Esophagus muscularis mucosa (tissue), 4 donors: ENCODE results near the gene NLRP3. TPM values are rescaled to one million over a fixed set of nuclear protein-coding genes. Genes with fewer than 3 reads are reported as not detected.
"Not testable (repeated sequence)": the region's sequence is repeated elsewhere in the genome, so short reads cannot be mapped to it uniquely, and the experiment has no call there.

Experiments used
- DNase-seq: peaks from one replicate; pipeline ENCODE4 v3.0.0-alpha.2; 2017; ENCODE audit errors: extremely low spot score
- H3K27ac ChIP-seq, 4 donors: fragments of 200-600 bp; sonication (generic); replicated peaks in 1 of 4; 1 replicate in 3 of 4; 2 replicates in 1 of 4; pipeline ENCODE4 v1.5.1; 2016 to 2019; ENCODE audit warnings: mild to moderate bottlenecking in 1 of 4
- H3K27me3 ChIP-seq, 4 donors: fragments of 200-600 bp; sonication (generic); one replicate each; pipeline versions ENCODE4 v1.5.1 to v1.6.0; 2016 to 2019
- H3K36me3 ChIP-seq, 4 donors: fragments of 200-600 bp; sonication (generic); one replicate each; pipeline ENCODE4 v1.5.1; 2016 to 2019
- H3K4me1 ChIP-seq, 4 donors: fragments of 200-600 bp; sonication (generic); one replicate each; pipeline ENCODE4 v1.5.1; 2016 to 2019
- H3K4me3 ChIP-seq, 4 donors: fragments of 200-600 bp; sonication (generic); 1 replicate in 2 of 4; 2 replicates in 2 of 4; pipeline ENCODE4 v1.5.1; 2016 to 2019; ENCODE audit warnings: mild to moderate bottlenecking in 4 of 4, moderate library complexity in 1 of 4
- H3K9me3 ChIP-seq, 4 donors: fragments of 200-600 bp; sonication (generic); 1 replicate in 3 of 4; 2 replicates in 1 of 4; pipeline ENCODE4 v1.5.1; 2016 to 2019
- EP300 ChIP-seq: sonication (generic); formaldehyde crosslinking; IDR thresholded peaks from one replicate; pipeline ENCODE4 v1.6.1; 2017; ENCODE audit warnings: antibody characterized with exemption
- POLR2A ChIP-seq: fragments of 450-650 bp; IDR thresholded peaks from one replicate; pipeline ENCODE4 v1.6.1; 2017; ENCODE audit warnings: antibody characterized with exemption, moderate library complexity, mild to moderate bottlenecking, low read depth
- POLR2AphosphoS5 ChIP-seq, 2 donors: sonication (generic); formaldehyde crosslinking; IDR thresholded peaks; one replicate each; pipeline ENCODE4 v1.6.1; 2017; ENCODE audit warnings: antibody characterized with exemption in 2 of 2
- WGBS: methylation state at CpG from one replicate; pipeline ENCODE4 v1.1.5; 2018; 5-methylcytosine and 5-hydroxymethylcytosine counted together
- intact Hi-C: fragments of 100-400 bp; cut with DNase I; formaldehyde crosslinking; loops from one replicate; pipeline ENCODE4 v1.15.1; 2023
- total RNA-seq, 4 donors: library from RNA; depleted of rRNA; stranded (reverse); fragments of >200 nt; gene quantifications; one replicate each; pipeline versions ENCODE4 v1.1.0 to v1.2.1, GENCODE V29; 2016
- TF ChIP-seq, protein P1 (sequence below), 3 experiments: fragments of 200-600 bp in 2 of 3; fragments of 450-650 bp in 1 of 3; sonication (generic) in 2 of 3; IDR thresholded peaks; one replicate each; pipeline ENCODE4 v1.5.1; 2017 to 2019; ENCODE audit warnings: antibody characterized with exemption in 3 of 3, mild to moderate bottlenecking in 2 of 3, moderate library complexity in 1 of 3

NLRP3 gene
- total RNA-seq: 1 to 10 TPM; 1.3 to 4.5 (median 1.6) TPM

DNA sequence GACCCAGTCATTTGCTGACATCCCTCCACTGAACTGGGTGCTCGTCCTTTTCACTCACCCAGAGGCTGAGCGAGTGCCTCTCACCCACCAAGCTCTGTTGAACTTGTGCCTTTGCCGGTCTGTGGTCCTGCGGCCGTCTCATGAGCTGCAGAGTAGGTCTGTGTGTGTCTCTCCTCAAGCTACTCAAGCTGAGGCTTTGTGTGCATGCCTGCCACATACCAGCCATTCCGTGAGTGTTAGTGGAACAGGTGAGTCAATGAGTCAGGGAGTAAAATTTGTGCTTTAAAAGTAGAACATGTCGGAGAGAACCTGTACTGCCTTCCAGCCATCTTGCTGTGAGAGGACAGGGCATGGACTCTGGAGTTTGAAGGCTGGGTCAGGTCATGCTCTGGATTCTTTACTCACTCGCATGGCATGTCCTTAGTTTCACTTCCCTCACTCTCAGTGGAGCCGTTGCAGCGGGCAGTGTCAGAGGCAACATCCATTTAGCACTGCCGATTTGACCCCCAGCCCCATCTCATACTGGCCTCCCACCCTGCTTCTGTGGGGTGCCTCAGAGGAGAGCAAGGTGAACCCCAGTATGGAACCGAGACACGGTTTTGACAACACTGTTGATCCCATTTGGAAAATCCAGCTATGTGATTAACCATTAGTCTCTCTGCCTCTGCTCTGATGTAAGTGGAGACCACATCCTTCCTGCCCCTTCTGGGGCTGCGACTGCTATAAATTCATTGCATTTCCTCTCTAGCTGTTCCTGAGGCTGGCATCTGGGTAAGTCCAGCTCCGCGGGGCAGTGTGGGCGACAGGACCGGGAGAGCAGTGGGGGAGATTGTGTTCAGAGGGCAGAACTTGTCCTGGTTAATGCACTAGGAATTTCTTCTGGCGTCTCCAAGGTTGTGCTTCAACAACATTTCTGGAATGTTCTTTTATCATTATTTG, at the start of gene NLRP3:
Gene NLRP3 (plus strand): TSS at position 751 of the 939 bp plus-strand sequence. CDS start 2,628 bp downstream, outside the sequence.
- Histone ChIP-seq H3K36me3 (no peaks in the 10 kb centered on the region), H3K9me3 (no peaks in the 10 kb centered on the region), H3K27ac (peak within 1 kb of the TSS in 2 of 4 donors; percentile 30 to 38), H3K4me3 (peak within 1 kb of the TSS; percentile 15 to 39 (median 22)), H3K4me1 (no peaks in the 10 kb centered on the region), H3K27me3 (peaks cover 0 to 9% (median 0%) of the 10 kb centered on the region in 4 donors)
- 61% methylated on average over 19 of the region's 19 CpGs for WGBS
- intact Hi-C loops: no loop called here
- no peak for DNase-seq
- TF ChIP-seq, protein P1, sequence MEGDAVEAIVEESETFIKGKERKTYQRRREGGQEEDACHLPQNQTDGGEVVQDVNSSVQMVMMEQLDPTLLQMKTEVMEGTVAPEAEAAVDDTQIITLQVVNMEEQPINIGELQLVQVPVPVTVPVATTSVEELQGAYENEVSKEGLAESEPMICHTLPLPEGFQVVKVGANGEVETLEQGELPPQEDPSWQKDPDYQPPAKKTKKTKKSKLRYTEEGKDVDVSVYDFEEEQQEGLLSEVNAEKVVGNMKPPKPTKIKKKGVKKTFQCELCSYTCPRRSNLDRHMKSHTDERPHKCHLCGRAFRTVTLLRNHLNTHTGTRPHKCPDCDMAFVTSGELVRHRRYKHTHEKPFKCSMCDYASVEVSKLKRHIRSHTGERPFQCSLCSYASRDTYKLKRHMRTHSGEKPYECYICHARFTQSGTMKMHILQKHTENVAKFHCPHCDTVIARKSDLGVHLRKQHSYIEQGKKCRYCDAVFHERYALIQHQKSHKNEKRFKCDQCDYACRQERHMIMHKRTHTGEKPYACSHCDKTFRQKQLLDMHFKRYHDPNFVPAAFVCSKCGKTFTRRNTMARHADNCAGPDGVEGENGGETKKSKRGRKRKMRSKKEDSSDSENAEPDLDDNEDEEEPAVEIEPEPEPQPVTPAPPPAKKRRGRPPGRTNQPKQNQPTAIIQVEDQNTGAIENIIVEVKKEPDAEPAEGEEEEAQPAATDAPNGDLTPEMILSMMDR (IDR thresholded peaks at IDR 0.05): no peak
- TF ChIP-seq EP300 (no peak), POLR2AphosphoS5 (IDR thresholded peaks at IDR 0.05) (peak in 1 of 2 donors; percentile 64), POLR2A (peak; percentile 28)

- H3K36me3 ChIP-seq, H3K4me3 ChIP-seq, DNase-seq, H3K9me3 ChIP-seq, intact Hi-C loops, H3K27ac ChIP-seq, H3K4me1 ChIP-seq: not testable (repeated sequence)
- WGBS: no CpG with 5 or more reads among the region's 1 CpG
- H3K27me3 ChIP-seq: peaks cover 0 to 78% (median 5%) of the 10 kb centered on the region in 4 donors
These were observed 49.6 kb upstream of the NLRP3 start for GRCh38 chr1:247366345-247366744.

DNA sequence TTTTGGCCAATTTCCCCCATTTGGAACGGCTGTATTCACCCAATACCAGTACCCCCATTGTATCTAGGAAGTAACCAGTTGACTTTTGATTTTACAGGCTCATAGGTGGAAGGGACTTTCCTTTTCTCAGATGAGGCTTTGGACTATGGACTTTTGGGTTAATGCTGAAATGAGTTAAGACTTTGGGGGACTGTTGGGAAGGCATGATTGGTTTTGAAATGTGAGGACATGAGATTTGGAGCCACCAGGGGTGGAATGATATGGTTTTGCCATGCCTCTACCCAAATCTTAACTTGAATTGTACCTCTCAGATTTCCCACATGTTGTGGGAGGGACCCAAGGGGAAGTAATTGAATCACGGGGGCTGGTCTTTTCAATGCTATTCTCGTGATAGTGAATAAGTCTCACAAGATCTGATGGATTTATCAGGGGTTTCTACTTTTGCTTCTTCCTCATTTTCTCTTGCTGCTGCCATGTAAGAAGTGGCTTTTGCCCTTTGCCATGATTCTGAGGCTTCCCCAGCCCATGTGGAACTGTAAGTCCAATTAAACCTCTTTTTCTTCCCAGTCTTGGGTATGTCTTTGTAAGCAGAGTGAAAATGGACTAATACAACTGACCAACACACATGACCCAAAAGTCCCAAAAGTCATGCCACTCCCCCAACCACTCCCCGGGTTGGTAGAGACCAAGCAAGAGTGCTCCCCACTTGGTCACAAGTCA, 48.9 kb upstream of the NLRP3 start:
- H3K4me1 ChIP-seq: no peaks in the 10 kb centered on the region

GRCh38 chr1:247367786-247368422, 48.1 kb upstream of the NLRP3 start:
- peaks cover 0 to 6% (median 3%) of the 10 kb centered on the region in 4 donors for H3K4me1 ChIP-seq
- H3K27me3 ChIP-seq: peaks cover 0 to 91% (median 5%) of the 10 kb centered on the region in 4 donors
- no peak overlapping the region for H3K27ac ChIP-seq
- intact Hi-C loops: no loop called here
- no peak for TF ChIP-seq POLR2AphosphoS5 (IDR thresholded peaks at IDR 0.05)
- TF ChIP-seq POLR2A: no peak
- no peak for TF ChIP-seq EP300
- DNase-seq: no peak
- H3K9me3 ChIP-seq: no peaks in the 10 kb centered on the region
- H3K36me3 ChIP-seq: no peaks in the 10 kb centered on the region
- no peak overlapping the region for H3K4me3 ChIP-seq
- WGBS: 66% methylated on average over 6 of the region's 6 CpGs

More for the DNA sequence above, 48.9 kb upstream of the NLRP3 start:
- Histone ChIP-seq H3K36me3 (no peaks in the 10 kb centered on the region), H3K27me3 (peaks cover 0 to 85% (median 5%) of the 10 kb centered on the region in 4 donors), H3K9me3 (no peaks in the 10 kb centered on the region), H3K27ac (no peak overlapping the region), H3K4me3 (no peak overlapping the region)
- DNase-seq: no peak
- intact Hi-C loops: no loop called here
- WGBS: 76% methylated on average over 4 of the region's 4 CpGs
- TF ChIP-seq POLR2AphosphoS5 (IDR thresholded peaks at IDR 0.05) (no peak), POLR2A (no peak), EP300 (no peak)
- TF ChIP-seq, protein P1 (IDR thresholded peaks at IDR 0.05): no peak

- no peak for TF ChIP-seq POLR2A
- WGBS: 65% methylated on average over 7 of the region's 7 CpGs
- DNase-seq: no peak
- no peaks in the 10 kb centered on the region for H3K9me3 ChIP-seq
- H3K36me3 ChIP-seq: no peaks in the 10 kb centered on the region
- intact Hi-C loops: no loop called here
- H3K27ac ChIP-seq: no peak overlapping the region
- peaks cover 0 to 9% (median 6%) of the 10 kb centered on the region in 4 donors for H3K4me1 ChIP-seq
- H3K27me3 ChIP-seq: peaks cover 0 to 88% (median 5%) of the 10 kb centered on the region in 4 donors
- H3K4me3 ChIP-seq: no peak overlapping the region
These were observed 47.4 kb upstream of the NLRP3 start for GRCh38 chr1:247368490-247369145.
